Coronary artery (tissue), 2 donors: ENCODE data around the gene GPR68.

Experiments
- DNase-seq: peaks from one replicate; pipeline ENCODE4 v3.0.0-alpha.2; 2017; ENCODE audit warnings: low spot score
- H3K27ac ChIP-seq, 2 donors: fragments of 200-600 bp; sonication (generic); one replicate each; pipeline ENCODE4 v1.5.1; 2016 to 2019
- H3K4me3 ChIP-seq: fragments of 200-600 bp; sonication (generic); 2 replicates; pipeline ENCODE4 v1.5.1; 2016; ENCODE audit warnings: mild to moderate bottlenecking, moderate library complexity
- TF ChIP-seq, protein P1 (sequence below): fragments of 200-600 bp; sonication (generic); IDR thresholded peaks from one replicate; pipeline ENCODE4 v1.5.1; 2019; ENCODE audit warnings: antibody characterized with exemption

The GPR68 gene

DNA sequence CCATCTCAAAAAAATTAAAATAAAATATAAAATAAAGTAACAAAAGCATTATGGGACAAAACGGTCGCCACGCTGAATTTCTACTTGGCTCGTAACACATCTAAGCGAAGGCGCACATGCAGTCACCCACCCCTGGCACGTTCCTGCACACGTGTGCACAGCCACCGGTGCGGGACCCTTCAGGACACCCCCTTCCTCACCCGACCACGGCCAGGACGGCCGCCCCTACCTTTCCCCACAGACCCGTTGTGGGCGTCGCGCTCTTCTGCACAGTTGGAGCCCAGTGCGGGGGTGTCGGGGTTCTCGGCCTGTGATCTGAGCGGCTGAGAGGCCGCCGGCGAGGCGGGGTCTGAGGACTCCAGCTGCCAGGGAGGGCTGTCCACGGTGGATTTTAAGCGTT lies 44.4 kb upstream of the GPR68 start:
- no peak for DNase-seq
- H3K4me3 ChIP-seq = no peak overlapping the region
- TF ChIP-seq, protein P1, sequence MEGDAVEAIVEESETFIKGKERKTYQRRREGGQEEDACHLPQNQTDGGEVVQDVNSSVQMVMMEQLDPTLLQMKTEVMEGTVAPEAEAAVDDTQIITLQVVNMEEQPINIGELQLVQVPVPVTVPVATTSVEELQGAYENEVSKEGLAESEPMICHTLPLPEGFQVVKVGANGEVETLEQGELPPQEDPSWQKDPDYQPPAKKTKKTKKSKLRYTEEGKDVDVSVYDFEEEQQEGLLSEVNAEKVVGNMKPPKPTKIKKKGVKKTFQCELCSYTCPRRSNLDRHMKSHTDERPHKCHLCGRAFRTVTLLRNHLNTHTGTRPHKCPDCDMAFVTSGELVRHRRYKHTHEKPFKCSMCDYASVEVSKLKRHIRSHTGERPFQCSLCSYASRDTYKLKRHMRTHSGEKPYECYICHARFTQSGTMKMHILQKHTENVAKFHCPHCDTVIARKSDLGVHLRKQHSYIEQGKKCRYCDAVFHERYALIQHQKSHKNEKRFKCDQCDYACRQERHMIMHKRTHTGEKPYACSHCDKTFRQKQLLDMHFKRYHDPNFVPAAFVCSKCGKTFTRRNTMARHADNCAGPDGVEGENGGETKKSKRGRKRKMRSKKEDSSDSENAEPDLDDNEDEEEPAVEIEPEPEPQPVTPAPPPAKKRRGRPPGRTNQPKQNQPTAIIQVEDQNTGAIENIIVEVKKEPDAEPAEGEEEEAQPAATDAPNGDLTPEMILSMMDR = no peak
- no peak overlapping the region for H3K27ac ChIP-seq

DNA sequence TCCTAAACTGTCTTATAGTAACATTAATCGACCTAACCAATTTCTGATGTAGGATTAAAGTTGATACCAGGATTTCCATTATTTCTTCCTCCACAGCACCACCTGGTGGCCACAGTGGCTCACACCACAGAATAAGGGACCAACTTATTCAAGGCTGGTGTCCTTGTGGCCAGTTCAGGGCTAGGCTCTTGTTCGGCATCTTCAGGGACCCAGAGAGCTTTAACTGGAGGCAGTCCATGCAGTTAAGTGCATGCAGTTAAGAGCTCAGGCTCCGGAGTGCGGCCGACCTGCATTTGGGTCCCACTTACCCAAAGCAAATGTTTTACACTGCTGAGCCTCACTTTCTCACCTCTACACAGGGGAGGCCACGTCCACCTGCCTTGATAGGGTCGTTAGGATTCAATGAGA lies 42.0 kb upstream of the GPR68 start:
- no peak overlapping the region for H3K4me3 ChIP-seq

DNA sequence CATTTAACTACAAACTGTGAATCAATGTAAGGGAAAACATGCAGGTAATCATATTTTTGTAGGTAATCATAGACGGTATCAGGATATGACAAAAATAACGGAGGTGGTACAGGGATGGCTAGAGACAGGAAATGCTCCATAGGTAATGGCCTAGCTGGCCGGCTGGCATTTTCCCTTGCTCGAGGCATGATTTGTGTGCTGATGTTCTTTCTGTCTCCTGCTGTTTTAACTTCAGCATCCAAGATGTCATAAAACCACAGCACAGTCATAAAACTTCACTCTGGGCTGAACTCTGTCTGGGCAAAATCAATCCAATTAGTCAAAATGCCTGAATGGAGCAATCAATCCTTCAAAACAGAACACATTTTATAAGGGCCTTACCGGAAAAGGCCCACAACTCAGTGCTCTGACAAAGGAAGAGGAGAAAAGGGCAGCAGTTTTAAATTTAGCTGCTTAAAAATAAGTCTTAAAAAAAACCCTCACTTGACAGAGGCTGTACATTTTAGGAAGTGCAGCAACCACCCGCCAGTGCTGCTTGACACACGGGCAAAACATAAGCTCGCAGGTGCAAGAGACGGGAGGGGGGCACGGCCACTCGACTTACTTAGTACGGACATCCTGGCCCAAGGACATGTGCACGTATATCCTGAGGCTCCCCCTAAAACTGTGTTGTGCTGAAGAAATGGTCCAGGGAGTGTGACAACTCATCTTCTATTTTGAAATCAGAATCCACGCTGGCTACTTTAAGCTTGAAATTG lies 40.5 kb upstream of the GPR68 start:
- Histone ChIP-seq H3K27ac (peak overlapping the region; percentile 13 to 16), H3K4me3 (no peak overlapping the region)
- TF ChIP-seq, protein P1 = no peak
- no peak for DNase-seq

More for the DNA sequence above, 42.0 kb upstream of the GPR68 start:
- no peak for DNase-seq
- no peak overlapping the region for H3K27ac ChIP-seq
- TF ChIP-seq, protein P1 = peak; percentile 60

DNA sequence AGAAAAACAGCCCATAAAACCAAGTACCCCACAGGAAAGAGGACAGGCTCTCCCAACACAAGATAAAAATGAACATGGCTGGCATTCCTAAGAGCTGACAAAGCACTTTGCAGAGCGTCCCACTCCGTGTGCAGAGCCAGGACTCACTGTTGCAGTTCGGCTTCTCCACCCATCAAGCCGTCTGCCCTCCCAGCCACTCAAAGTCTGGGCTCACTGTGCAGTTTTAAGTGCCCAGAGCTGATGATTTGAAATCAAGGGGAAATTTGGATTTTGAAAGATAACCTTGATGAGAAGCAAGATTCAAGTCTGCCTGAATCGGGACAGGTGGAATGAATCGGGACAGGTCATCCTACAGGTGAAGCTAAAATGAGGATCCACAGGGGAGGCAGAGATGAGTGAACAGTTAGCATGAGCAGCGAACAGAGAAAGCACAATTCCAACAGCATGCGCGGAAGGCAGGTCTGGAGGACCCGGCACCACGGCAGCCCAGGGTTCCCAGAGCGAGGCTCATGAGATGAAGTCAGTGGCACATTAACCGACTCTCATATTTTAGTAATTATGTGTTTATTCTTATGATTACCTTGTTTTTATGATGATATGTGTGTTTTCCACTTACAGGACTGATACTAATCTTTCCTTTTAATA lies 39.8 kb upstream of the GPR68 start:
- no peak overlapping the region for H3K27ac ChIP-seq
- no peak for DNase-seq
- TF ChIP-seq, protein P1 = no peak
- no peak overlapping the region for H3K4me3 ChIP-seq

DNA sequence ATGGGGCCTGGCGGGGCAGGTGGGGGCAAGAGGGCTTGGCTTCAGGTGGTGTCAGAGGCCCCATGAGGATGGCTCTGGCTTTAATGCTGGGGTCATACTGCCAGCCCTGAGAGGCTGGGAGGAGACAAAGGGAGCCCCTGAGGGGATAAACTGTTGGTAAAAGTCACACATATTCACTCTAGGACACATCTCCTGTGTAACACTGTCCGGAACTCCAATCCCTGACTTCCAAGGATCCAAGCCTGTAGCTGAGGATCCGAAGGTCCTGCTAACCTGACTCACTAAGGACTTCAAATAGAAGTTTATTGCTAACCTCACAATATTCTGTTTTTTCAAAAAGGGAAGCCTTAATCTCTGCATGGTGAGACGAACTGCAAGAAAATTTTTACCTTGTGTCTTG lies 39.2 kb upstream of the GPR68 start:
- Histone ChIP-seq H3K27ac (no peak overlapping the region), H3K4me3 (no peak overlapping the region)
- no peak for DNase-seq
- TF ChIP-seq, protein P1 = no peak

DNA sequence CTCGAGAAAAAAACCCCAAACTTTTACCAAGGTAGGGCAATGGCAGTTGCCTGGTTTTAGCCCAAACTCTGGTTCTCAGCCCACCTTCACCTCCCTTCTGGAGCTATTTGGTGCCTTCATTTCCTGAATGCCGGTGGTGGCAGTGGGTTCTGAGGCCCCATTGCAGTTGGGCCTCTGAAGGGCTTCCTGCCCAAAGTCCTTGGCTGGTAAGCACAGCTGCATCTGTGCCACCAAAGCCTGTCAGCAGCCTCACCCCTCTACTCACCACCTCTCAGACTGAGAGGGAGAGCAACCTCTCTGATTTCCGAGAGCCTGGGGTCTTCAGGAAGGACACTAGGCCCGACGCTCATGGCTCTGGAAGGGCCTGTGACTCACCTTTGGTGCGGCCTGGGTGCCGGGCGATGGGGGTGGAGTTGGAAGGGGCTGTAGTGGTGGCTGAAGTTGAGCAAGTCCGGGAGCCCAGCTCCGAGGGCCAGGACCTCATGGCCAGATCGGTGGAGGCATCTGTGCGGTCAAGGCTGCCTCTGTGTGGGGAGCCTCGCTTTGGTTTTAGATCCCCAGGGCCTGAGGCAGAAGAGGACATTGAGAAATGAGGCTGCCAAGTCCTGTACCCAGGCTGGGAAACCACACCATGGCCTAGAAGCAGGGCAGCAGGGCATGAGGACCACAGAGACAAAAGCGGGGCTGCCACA lies 38.6 kb upstream of the GPR68 start:
- Histone ChIP-seq H3K4me3 (no peak overlapping the region), H3K27ac (no peak overlapping the region)
- TF ChIP-seq, protein P1 = no peak
- no peak for DNase-seq
